WTC11 (cell line): Measurements from ENCODE around the gene MAPK12.

ENCODE experiments used
- SP1 ChIP-seq: sonication (generic); formaldehyde crosslinking; conservative IDR thresholded peaks from 2 replicates; pipeline ENCODE4 v1.8.1; 2022; ENCODE audit warnings: missing genetic modification reagents
- ZBTB21 ChIP-seq: sonication (generic); formaldehyde crosslinking; IDR thresholded peaks from 2 replicates; pipeline ENCODE4 v1.8.1; 2023; ENCODE audit warnings: mild to moderate bottlenecking, missing genetic modification reagents, borderline replicate concordance
- ZNF138 ChIP-seq: sonication (generic); formaldehyde crosslinking; conservative IDR thresholded peaks from 2 replicates; pipeline ENCODE4 v1.8.1; 2022; ENCODE audit warnings: mild to moderate bottlenecking, moderate library complexity, missing genetic modification reagents
- ZNF423 ChIP-seq: fragments of 250-450 bp; sonication (Bioruptor Pico); IDR thresholded peaks from 2 replicates; pipeline ENCODE4 v2.1.2; 2022; ENCODE audit warnings: mild to moderate bottlenecking, moderate library complexity
- TF ChIP-seq, protein P1 (sequence below): sonication (generic); formaldehyde crosslinking; IDR thresholded peaks from 2 replicates; pipeline ENCODE4 v1.8.1; 2023; ENCODE audit warnings: mild to moderate bottlenecking, missing genetic modification reagents, moderate library complexity

DNA sequence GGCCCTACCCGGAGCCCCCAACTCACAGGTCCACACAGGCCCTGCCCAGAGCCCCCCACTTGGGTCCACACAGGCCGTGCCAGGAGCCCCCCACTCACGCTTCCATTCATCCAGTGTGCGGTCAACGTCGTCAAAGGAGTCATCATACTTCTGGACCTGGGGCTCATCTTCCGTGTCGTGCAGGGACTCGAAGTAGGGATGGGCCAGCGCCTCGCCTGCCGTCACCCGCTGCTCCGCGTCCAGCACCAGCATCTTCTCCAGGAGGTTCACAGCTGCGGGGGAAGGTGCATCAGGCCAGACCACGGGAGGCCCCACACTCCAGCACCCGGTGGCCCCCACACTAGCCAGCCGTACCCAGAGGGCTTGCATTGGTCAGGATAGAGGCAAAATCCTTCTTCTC is 6.4 kb downstream of the MAPK12 start:
- TF ChIP-seq, protein P1, sequence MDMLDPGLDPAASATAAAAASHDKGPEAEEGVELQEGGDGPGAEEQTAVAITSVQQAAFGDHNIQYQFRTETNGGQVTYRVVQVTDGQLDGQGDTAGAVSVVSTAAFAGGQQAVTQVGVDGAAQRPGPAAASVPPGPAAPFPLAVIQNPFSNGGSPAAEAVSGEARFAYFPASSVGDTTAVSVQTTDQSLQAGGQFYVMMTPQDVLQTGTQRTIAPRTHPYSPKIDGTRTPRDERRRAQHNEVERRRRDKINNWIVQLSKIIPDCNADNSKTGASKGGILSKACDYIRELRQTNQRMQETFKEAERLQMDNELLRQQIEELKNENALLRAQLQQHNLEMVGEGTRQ (CRISPR knock-in tag) = no peak
- TF ChIP-seq ZBTB21 (no peak), ZNF138 (CRISPR knock-in tag) (no peak), ZNF423 (CRISPR knock-in tag) (no peak), SP1 (no peak)
